Left ventricle myocardium superior (tissue), 1 donor: ENCODE data around the gene ARHGAP4. TPM values are rescaled to one million over a fixed set of nuclear protein-coding genes. Genes with fewer than 3 reads are reported as not detected.
A peak's percentile ranks its signal among the peaks of the same experiment; 100 is the strongest.

Source experiments
- ATAC-seq: fragments of 200-7000 bp; cut with Tn5 transposase; one replicate; pipeline ENCODE4 v1.9.1; 2020; ENCODE audit warnings: mild to moderate bottlenecking, moderate library complexity
- DNase-seq: peaks from one replicate; pipeline ENCODE4 v3.0.0-alpha.2; 2020
- intact Hi-C: fragments of 100-400 bp; cut with micrococcal nuclease; formaldehyde crosslinking; loops from one replicate; pipeline ENCODE4 v1.11.0; 2022
- total RNA-seq: library from RNA; stranded (reverse); fragmentation: NEBNext Ultra II Directional; extraction: Animal tissue kit (Norgen Biotek cat#: 25700); gene quantifications from one replicate; pipeline ENCODE4 v1.2.1, GENCODE V29; 2021
- donor health status: DM: no; HTN: yes; CAD: no; lungs with severe emphysema.

Gene ARHGAP4
- total RNA-seq, 1 donor from 2014 or later: 10.0 TPM

DNA sequence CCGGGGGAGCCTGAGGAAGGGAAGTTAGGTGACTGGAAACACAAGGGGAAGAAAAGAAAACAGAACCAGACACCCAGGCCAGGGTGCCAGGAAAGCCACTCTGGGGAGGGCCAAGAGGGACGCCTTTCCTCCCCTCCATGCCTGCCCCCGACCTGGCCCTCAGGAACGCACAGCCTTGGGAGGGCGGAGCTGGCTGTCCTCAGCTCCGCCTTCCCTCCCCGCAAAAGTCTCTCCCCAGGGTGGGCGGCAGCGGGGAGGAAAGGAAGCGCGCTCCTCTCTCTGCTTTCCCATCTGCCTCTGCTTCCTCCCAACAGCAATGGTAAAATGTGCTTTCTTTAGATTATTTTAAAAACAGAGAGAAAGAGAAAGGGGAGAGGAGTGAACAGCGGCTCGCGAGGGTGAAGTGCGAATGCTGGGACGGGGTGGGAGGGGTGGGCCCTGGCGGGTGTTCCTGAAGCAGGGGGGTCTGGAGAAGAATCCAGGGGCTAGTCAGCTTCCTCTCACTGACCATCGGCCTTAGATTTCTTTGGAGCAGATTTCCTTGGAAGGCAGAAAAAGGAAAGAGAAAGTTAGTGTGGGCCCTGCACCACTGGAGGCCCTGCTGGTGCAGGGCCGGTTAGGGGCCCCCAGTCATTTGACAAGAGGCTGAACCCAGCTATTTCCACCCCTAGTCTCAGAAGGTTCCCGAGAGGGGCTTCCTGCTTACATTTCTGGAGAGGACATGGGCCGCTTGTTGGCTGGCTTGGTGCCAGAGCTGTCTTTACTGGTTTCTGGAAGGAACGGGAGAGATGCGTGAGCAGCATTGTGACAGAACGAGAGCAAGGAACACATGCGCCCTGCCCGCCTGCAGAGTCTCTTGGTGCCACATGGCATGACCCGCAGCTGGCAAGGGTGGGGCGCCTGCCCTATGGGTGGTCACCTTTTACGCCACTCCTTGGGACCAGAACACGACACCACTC, 23.1 kb upstream of the ARHGAP4 start:
- DNase-seq: no peak
- peak; percentile 6 for ATAC-seq
- intact Hi-C loops: no loop called here

- ATAC-seq (peak; percentile 30), DNase-seq (no peak)
- intact Hi-C loops: no loop called here
These were observed 22.0 kb upstream of the ARHGAP4 start for GRCh38 chrX:153948002-153948466.

GRCh38 chrX:153947009-153947769, 21.1 kb upstream of the ARHGAP4 start:
- DNase-seq (peak; percentile 78), ATAC-seq (peak; percentile 77)
- intact Hi-C loops: no loop called here

GRCh38 chrX:153945956-153946943, 20.2 kb upstream of the ARHGAP4 start:
- no peak for DNase-seq
- intact Hi-C loops: no loop called here

DNA sequence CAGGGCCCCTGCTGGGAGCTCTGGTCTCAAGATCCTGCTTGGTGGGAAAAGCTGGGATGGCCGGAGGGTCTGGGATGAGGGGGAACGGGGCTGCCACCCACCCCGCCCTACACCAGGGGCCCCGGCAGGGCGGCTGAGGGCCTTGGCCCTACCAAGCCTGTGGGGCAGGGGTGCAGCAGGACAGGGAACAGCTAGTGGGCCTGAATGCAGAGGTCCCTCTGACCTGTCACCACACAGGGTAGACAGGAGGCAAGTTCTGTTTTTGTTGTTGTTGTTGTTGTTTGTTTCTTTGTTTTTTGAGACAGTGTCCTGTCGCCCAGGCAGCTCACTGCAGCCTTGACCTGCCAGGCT, 18.7 kb upstream of the ARHGAP4 start:
- intact Hi-C loops: no loop called here
- ATAC-seq: peak; percentile 6
- DNase-seq: no peak

More at GRCh38 chrX:153945956-153946943, 20.2 kb upstream of the ARHGAP4 start:
- no peak for ATAC-seq

DNA sequence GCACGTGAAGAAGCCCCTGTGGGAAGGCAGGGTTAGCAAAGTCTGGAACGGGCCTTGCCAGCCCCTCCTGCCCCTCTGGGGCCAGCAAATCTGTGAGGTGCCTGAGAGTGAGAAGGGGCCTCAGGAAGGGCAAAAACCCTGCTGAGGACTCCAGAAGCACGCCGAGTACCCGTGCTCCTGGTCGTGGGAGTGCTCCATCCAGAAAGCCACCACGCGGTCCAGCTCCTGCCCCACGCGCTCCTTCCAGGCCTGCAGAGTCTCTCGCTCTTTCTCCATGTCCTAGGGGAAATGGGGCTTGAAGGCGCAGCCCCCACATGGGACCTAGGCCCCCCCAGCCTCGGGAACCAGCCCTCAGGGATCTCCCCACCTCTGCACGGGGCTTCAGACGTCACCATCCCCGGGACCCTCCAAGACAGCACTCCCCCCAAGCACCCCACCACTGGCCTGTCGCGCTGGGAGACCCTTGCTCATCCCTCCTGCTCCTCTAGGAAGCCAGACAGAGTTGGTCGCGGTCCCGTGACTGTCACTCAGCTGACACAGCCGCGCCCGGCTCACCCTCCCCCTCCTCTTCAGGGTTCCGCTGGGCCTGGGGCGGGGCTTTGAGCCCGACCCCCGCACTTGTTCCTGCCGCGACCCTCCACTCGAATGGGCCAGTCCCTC, 18.2 kb upstream of the ARHGAP4 start, which contains the start of gene RENBP:
Gene RENBP (minus strand): TSS at position 504 of the 660 bp plus-strand sequence. CDS start 33 bp downstream, at position 471.
- intact Hi-C loops: no loop called here
- peak; percentile 65 for ATAC-seq
- DNase-seq: peak; percentile 76

DNA sequence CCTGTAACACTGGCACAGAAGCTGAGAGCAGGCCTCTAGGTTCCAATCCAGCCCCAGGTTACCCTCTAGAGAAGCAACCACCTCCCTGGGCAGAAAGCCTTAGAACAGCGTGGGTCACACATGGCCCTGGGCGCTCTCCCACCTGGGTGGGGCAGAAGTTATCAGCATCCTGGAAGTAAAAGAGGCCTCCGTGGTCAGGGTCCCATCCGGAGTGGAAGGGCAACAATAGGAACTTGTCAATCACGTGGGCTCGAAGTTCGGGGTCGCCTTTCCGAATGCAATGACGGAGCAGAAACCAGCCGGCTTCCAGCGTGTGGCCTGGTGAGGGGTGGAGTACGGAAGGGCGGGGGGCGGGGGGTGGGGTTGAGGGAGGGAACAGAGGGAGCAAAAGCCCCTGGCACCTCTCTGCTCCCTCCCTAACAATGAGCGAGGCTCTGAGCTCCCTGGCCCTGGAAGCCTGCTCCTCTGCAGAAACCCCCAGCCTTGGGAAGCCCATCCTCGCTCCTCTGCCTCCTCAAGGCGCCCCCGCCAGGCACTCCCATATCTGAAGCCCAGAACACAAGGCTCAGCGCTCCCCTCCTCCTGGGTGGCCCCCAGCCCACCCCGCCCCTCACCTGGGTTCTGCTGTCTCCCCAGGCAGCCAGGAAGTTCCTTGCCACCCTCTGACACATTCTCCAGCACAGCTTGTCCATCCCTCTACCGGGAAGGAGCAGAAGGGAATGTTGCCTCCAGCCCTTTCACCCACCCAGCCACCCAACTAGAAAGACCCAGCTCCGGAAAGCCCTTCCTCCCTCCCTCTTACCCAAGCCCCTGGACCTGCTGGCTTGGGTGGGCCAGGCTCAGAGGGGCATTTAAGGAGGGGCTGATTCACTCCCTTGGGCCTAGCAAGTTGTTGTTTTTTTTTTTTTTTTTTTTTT, 15.5 kb upstream of the ARHGAP4 start:
- intact Hi-C loops: no loop called here
- ATAC-seq (no peak), DNase-seq (no peak)

- intact Hi-C loops: no loop called here
- DNase-seq (no peak), ATAC-seq (no peak)
These were observed 13.5 kb upstream of the ARHGAP4 start for GRCh38 chrX:153939573-153939972.

- intact Hi-C loops: no loop called here
- no peak for ATAC-seq
- no peak for DNase-seq
These were observed 12.2 kb upstream of the ARHGAP4 start for GRCh38 chrX:153938226-153938786.

DNA sequence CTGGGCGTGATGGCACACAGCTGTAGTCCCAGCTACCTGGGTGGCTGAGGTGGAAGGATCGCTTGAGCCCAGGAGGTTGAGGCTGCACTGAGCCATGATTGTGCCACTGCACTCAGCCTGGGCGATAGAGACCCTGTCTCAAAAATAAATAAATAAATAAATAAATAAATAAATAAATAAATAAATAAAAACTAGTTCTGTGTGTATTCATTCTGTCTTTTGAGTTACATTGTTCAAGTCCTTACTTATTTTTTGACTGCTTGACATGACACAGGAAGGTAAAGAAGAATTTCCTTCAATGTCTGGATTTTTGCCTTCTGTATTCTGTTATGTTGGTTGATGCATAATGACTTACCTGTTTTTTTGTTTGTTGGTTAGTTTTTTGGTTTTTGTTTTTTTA, 11.0 kb upstream of the ARHGAP4 start:
- DNase-seq (no peak), ATAC-seq (no peak)
- intact Hi-C loops: no loop called here

GRCh38 chrX:153935326-153935851, 9.3 kb upstream of the ARHGAP4 start:
- DNase-seq: no peak
- intact Hi-C loops: no loop called here
- no peak for ATAC-seq

- intact Hi-C loops: no loop called here
- ATAC-seq: peak; percentile 98
- DNase-seq: peak; percentile 86
These were observed 8.8 kb upstream of the ARHGAP4 start, which contains the start of gene NAA10 for GRCh38 chrX:153934762-153935325. TSS of gene NAA10 (minus strand) at chrX:153935037. CDS start at chrX:153934904, 133 bp downstream.

DNA sequence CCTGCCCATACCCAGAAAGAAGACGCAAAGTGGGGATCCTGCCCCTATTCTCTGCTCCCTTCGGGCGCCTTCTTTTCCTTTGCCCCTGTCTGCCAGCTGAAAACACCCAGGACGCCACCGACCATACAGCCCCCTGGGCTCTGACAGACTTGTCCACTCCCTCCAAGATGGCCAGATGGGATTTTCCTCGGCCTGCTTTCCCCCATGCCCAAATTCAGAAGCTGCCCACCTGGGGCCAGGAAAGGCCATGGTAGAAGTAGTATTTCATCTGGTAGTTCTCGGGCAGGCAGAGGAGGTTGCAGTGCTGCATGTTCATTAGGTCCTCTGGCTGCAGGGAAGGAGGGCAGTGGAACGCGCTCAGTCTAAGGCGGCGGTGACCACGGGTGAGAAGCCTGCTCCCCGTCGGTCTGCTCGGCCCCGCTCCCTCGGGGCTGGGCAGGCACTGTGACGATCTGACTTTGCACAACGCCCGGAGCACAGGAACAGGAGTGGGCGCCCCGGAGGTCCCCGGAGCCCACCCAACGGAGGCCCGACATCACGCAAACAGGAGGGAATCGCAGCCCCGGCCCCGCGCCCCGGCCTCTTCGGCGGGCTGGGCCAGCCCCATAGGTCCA, 8.2 kb upstream of the ARHGAP4 start:
- intact Hi-C loops: no loop called here
- ATAC-seq (peak; percentile 3), DNase-seq (no peak)

DNA sequence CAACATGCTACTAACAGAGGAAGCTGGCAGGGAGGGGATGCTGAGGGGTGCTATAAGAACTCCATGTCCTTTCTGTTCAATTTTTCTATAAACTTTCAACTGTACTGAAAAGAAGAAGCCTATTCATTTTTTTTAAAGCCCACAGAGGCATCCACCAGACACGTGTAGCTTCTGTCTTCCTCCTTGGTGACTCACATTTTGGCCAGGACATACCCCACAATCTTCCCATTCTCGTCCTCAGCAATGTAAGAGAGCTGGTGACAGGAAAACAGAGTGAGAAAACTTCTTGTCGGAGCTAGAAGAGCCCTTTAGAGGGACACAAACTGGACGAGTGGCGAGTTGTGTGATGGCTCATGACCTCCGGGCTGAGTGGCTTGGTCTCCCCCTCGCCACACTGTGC, 7.7 kb upstream of the ARHGAP4 start:
- intact Hi-C loops: no loop called here
- DNase-seq (no peak), ATAC-seq (no peak)

GRCh38 chrX:153932220-153932915, 6.3 kb upstream of the ARHGAP4 start:
- intact Hi-C loops: no loop called here
- DNase-seq (no peak), ATAC-seq (no peak)
